Gastroesophageal sphincter (tissue), 4 donors: ENCODE data around the gene LOXHD1. TPM values are rescaled to one million over a fixed set of nuclear protein-coding genes. Genes with fewer than 3 reads are reported as not detected.

ENCODE experiments used
- ATAC-seq: fragments of 150-250 bp; one replicate; pipeline ENCODE4 v1.9.1; 2016; ENCODE audit warnings: mild to moderate bottlenecking, moderate library complexity
- H3K27ac ChIP-seq, 4 donors: fragments of 200-600 bp; sonication (generic) in 3 of 4; 1 replicate in 3 of 4; 2 replicates in 1 of 4; pipeline ENCODE4 v1.5.1; 2016 to 2019
- H3K27me3 ChIP-seq: fragments of 200-600 bp; sonication (generic); one replicate; pipeline ENCODE4 v1.5.1; 2019
- H3K36me3 ChIP-seq, 2 donors: fragments of 200-600 bp; sonication (generic); one replicate each; pipeline ENCODE4 v1.5.1; 2019; ENCODE audit warnings: control low read depth in 1 of 2
- H3K4me1 ChIP-seq, 3 donors: fragments of 200-600 bp; sonication (generic); 1 replicate in 2 of 3; 2 replicates in 1 of 3; pipeline ENCODE4 v1.5.1; 2016 to 2019; ENCODE audit warnings: control low read depth in 2 of 3
- H3K4me3 ChIP-seq, 2 donors: fragments of 200-600 bp; sonication (generic); one replicate each; pipeline ENCODE4 v1.5.1; 2019; ENCODE audit warnings: mild to moderate bottlenecking in 1 of 2, moderate library complexity in 1 of 2
- H3K9me3 ChIP-seq, 3 donors: fragments of 200-600 bp; sonication (generic); one replicate each; pipeline ENCODE4 v1.5.1; 2017 to 2019; ENCODE audit warnings: control low read depth in 2 of 3
- CTCF ChIP-seq, 4 experiments: fragments of 200-600 bp in 2 of 4; fragments of 450-650 bp in 2 of 4; sonication (generic) in 1 of 4; IDR thresholded peaks; one replicate each; pipeline ENCODE4 v1.5.1; 2017 to 2019; ENCODE audit warnings: antibody characterized with exemption in 4 of 4, mild to moderate bottlenecking in 2 of 4, moderate library complexity in 2 of 4
- EP300 ChIP-seq: sonication (generic); formaldehyde crosslinking; IDR thresholded peaks from one replicate; pipeline ENCODE4 v1.6.1; 2017; ENCODE audit warnings: antibody characterized with exemption, mild to moderate bottlenecking
- POLR2A ChIP-seq, 2 donors: fragments of 450-650 bp; IDR thresholded peaks; one replicate each; pipeline ENCODE4 v1.6.1; 2017; ENCODE audit warnings: antibody characterized with exemption in 2 of 2, mild to moderate bottlenecking in 2 of 2, moderate library complexity in 1 of 2
- POLR2AphosphoS5 ChIP-seq: sonication (generic); formaldehyde crosslinking; IDR thresholded peaks from one replicate; pipeline ENCODE4 v1.6.1; 2017; ENCODE audit warnings: antibody characterized with exemption
- WGBS, 2 donors: methylation state at CpG; one replicate each; pipeline ENCODE4 v1.1.5; 2018; ENCODE audit warnings: low coverage in 1 of 2; 5-methylcytosine and 5-hydroxymethylcytosine counted together
- total RNA-seq, 4 donors: library from RNA; depleted of rRNA; stranded (reverse); fragments of >200 nt; gene quantifications; one replicate each; pipeline ENCODE4 v1.1.0, GENCODE V29; 2016

The LOXHD1 gene
- total RNA-seq, 4 donors from 2014 or later: 0.15 to 0.27 TPM; not detected in 2

- Histone ChIP-seq H3K9me3 (no peaks in the 10 kb centered on the region), H3K36me3 (no peaks in the 10 kb centered on the region), H3K4me3 (no peak overlapping the region), H3K4me1 (no peaks in the 10 kb centered on the region), H3K27me3 (peaks cover 8% of the 10 kb centered on the region), H3K27ac (no peak overlapping the region)
- TF ChIP-seq CTCF (IDR thresholded peaks at IDR 0.05): no peak
- no peak for TF ChIP-seq EP300
- TF ChIP-seq POLR2A (IDR thresholded peaks at IDR 0.05): no peak
- TF ChIP-seq POLR2AphosphoS5: no peak
- ATAC-seq: no peak
- 67 to 78% methylated on average over 3 to 5 of the region's 7 CpGs for WGBS, 2 donors
Measured at GRCh38 chr18:46591783-46592391, 65.1 kb downstream of the LOXHD1 start.

DNA sequence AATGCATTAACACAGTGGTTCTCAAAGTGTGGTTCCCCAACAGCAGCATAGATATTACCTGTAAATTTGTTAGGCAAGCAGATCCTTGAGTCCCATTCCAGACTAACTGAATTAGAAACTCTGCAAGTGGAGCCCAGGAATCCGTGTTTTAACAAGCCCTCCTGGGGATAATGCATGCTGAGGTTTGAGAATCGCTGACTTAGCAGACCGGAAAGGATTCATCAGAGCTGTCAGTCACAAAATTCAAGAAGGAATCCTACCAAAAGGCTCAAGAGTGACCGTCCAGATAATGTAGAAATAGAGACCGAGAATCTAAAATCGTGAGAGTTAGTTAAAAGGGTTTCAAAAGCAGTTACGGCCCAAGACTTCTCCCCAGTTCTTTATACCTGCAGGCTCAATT lies 66.9 kb downstream of the LOXHD1 start:
- no peak overlapping the region for H3K27ac ChIP-seq
- H3K36me3 ChIP-seq: no peaks in the 10 kb centered on the region
- no peaks in the 10 kb centered on the region for H3K9me3 ChIP-seq
- TF ChIP-seq POLR2AphosphoS5: no peak
- TF ChIP-seq CTCF (IDR thresholded peaks at IDR 0.05): no peak
- TF ChIP-seq EP300: no peak
- no peak for TF ChIP-seq POLR2A (IDR thresholded peaks at IDR 0.05)
- WGBS, 2 donors: 43 to 54% methylated on average over 7 of the region's 7 CpGs
- no peak for ATAC-seq
- H3K4me3 ChIP-seq: no peak overlapping the region
- no peaks in the 10 kb centered on the region for H3K4me1 ChIP-seq
- H3K27me3 ChIP-seq: peaks cover 8% of the 10 kb centered on the region

DNA sequence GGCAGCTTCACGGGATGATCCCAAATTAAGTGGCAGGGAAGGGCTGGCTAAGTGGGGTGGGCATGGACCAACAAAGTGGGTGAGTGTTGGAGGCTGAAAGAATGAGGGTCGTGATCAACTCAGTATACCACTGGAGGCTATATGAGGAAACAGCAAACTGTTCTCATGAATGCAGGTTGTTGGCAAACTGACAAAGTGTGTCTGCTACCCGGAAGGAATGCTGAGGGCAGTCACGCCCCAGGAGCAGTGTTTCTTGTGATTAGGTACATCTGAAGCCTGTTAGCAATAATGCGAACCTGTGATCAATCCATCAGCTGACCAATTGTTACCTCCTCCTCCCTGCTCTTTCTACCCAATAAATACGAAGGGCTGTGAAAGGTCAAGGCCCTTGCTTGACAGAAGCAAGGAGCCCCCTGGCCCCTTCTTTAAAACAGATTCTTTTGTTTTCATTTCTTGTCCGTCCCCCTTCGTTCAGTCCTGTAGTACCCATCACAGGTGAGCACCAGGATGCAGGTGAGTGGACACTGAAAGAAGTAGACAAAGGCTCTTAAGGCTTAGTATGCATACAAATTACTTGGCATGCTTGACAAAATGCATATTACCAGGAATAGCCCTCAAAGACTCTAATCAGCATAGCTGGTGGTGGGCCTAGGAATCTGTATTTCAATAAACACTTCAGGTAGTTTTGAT lies 67.9 kb downstream of the LOXHD1 start:
- no peak overlapping the region for H3K4me3 ChIP-seq
- H3K4me1 ChIP-seq: no peaks in the 10 kb centered on the region
- H3K27me3 ChIP-seq: peaks cover 6% of the 10 kb centered on the region
- no peaks in the 10 kb centered on the region for H3K36me3 ChIP-seq
- H3K27ac ChIP-seq: no peak overlapping the region
- no peak for ATAC-seq
- TF ChIP-seq CTCF (IDR thresholded peaks at IDR 0.05) (no peak), POLR2A (IDR thresholded peaks at IDR 0.05) (no peak), POLR2AphosphoS5 (no peak), EP300 (no peak)
- WGBS, 2 donors: 66 to 68% methylated on average over 6 to 8 of the region's 8 CpGs
- no peaks in the 10 kb centered on the region for H3K9me3 ChIP-seq

GRCh38 chr18:46587600-46587999 lies 69.4 kb downstream of the LOXHD1 start:
- 20 to 60% methylated on average over 3 of the region's 3 CpGs for WGBS, 2 donors
- H3K27me3 ChIP-seq: no peaks in the 10 kb centered on the region
- ATAC-seq: no peak
- H3K4me3 ChIP-seq: no peak overlapping the region
- H3K9me3 ChIP-seq: peaks cover 0 to 2% (median 0%) of the 10 kb centered on the region in 3 donors
- no peak overlapping the region for H3K27ac ChIP-seq
- no peaks in the 10 kb centered on the region for H3K4me1 ChIP-seq
- TF ChIP-seq POLR2AphosphoS5: no peak
- TF ChIP-seq EP300: no peak
- no peak for TF ChIP-seq POLR2A (IDR thresholded peaks at IDR 0.05)
- no peak for TF ChIP-seq CTCF (IDR thresholded peaks at IDR 0.05)
- no peaks in the 10 kb centered on the region for H3K36me3 ChIP-seq

- Histone ChIP-seq H3K27me3 (no peaks in the 10 kb centered on the region), H3K4me3 (no peak overlapping the region), H3K36me3 (no peaks in the 10 kb centered on the region), H3K27ac (no peak overlapping the region), H3K4me1 (no peaks in the 10 kb centered on the region), H3K9me3 (peaks cover 0 to 20% (median 0%) of the 10 kb centered on the region in 3 donors)
- WGBS, 2 donors: 63 to 78% methylated on average over 3 of the region's 3 CpGs
- TF ChIP-seq CTCF (IDR thresholded peaks at IDR 0.05): no peak
- TF ChIP-seq EP300: no peak
- TF ChIP-seq POLR2A (IDR thresholded peaks at IDR 0.05): no peak
- TF ChIP-seq POLR2AphosphoS5: no peak
- no peak for ATAC-seq
Measured at GRCh38 chr18:46583711-46584110, 73.3 kb downstream of the LOXHD1 start.
